Breast epithelium (tissue), 4 donors: Measurements from ENCODE around the gene FBXW9. TPM values are rescaled to one million over a fixed set of nuclear protein-coding genes. Genes with fewer than 3 reads are reported as not detected.

Experiments used
- DNase-seq, 2 donors: peaks; one replicate each; pipeline ENCODE4 v3.0.0-alpha.2; 2019; ENCODE audit warnings: low spot score in 2 of 2
- H3K27ac ChIP-seq, 2 donors: fragments of 200-600 bp; sonication (generic) in 1 of 2; one replicate each; pipeline ENCODE4 v1.5.1; 2016 to 2019; ENCODE audit warnings: mild to moderate bottlenecking in 1 of 2
- H3K27me3 ChIP-seq, 2 donors: fragments of 200-600 bp; sonication (generic) in 1 of 2; one replicate each; pipeline versions ENCODE4 v1.5.1 to v1.6.0; 2017 to 2019; ENCODE audit warnings: control low read depth in 1 of 2, mild to moderate bottlenecking in 1 of 2
- H3K36me3 ChIP-seq: fragments of 200-600 bp; one replicate; pipeline ENCODE4 v1.5.1; 2019
- H3K4me1 ChIP-seq, 2 donors: fragments of 200-600 bp; sonication (generic); one replicate each; pipeline ENCODE4 v1.5.1; 2016 to 2019; ENCODE audit warnings: control low read depth in 1 of 2
- H3K4me3 ChIP-seq, 3 donors: fragments of 200-600 bp; sonication (generic); 1 replicate in 2 of 3; 2 replicates in 1 of 3; pipeline ENCODE4 v1.5.1; 2016 to 2019; ENCODE audit warnings: mild to moderate bottlenecking in 3 of 3, moderate library complexity in 2 of 3
- H3K9me3 ChIP-seq, 2 donors: fragments of 200-600 bp; sonication (generic) in 1 of 2; one replicate each; pipeline ENCODE4 v1.5.1; 2016 to 2019; ENCODE audit warnings: control low read depth in 1 of 2
- CTCF ChIP-seq, 3 donors: fragments of 450-650 bp; IDR thresholded peaks; one replicate each; pipeline ENCODE4 v1.5.1; 2016 to 2017; ENCODE audit warnings: antibody characterized with exemption in 3 of 3, mild to moderate bottlenecking in 3 of 3, moderate library complexity in 3 of 3
- POLR2A ChIP-seq: fragments of 450-650 bp; IDR thresholded peaks from one replicate; pipeline ENCODE4 v1.6.1; 2016; ENCODE audit warnings: antibody characterized with exemption, mild to moderate bottlenecking, moderate library complexity
- POLR2AphosphoS5 ChIP-seq, 3 donors: sonication (generic); formaldehyde crosslinking; IDR thresholded peaks; one replicate each; pipeline ENCODE4 v1.6.1; 2017; ENCODE audit warnings: antibody characterized with exemption in 3 of 3
- intact Hi-C: fragments of 100-400 bp; cut with DNase I; formaldehyde crosslinking; loops from one replicate; pipeline ENCODE4 v1.15.1; 2023; ENCODE audit warnings: low total_unique reads
- total RNA-seq, 3 donors: library from RNA; depleted of rRNA; stranded (reverse); fragments of >200 nt; gene quantifications; one replicate each; pipeline ENCODE4 v1.1.0, GENCODE V29; 2016

The FBXW9 gene
- total RNA-seq, 3 donors from 2014 or later = 4.8 to 13.8 (median 8.5) TPM

GRCh38 chr19:12689581-12690216, 6.7 kb downstream of the FBXW9 start:
- Histone ChIP-seq H3K4me1 (no peaks in the 10 kb centered on the region), H3K27me3 (no peaks in the 10 kb centered on the region), H3K4me3 (no peak overlapping the region), H3K9me3 (no peaks in the 10 kb centered on the region), H3K27ac (no peak overlapping the region), H3K36me3 (no peaks in the 10 kb centered on the region)
- no peak for DNase-seq
- intact Hi-C loops = no loop called here
- no peak for TF ChIP-seq POLR2AphosphoS5 (IDR thresholded peaks at IDR 0.05)
- no peak for TF ChIP-seq POLR2A
- TF ChIP-seq CTCF (IDR thresholded peaks at IDR 0.05) = no peak

- Histone ChIP-seq H3K36me3 (no peaks in the 10 kb centered on the region), H3K27me3 (no peaks in the 10 kb centered on the region)
- intact Hi-C loops = no loop called here
Measured at GRCh38 chr19:12689012-12689411, 7.4 kb downstream of the FBXW9 start.

GRCh38 chr19:12687496-12688196, 8.8 kb downstream of the FBXW9 start, which contains the start of gene GNG14:
Gene GNG14 (plus strand): TSS chr19:12687998. CDS start chr19:12688049, 51 bp downstream.
- Histone ChIP-seq H3K27ac (no peak within 1 kb of the TSS), H3K27me3 (no peaks in the 10 kb centered on the region), H3K4me3 (no peak within 1 kb of the TSS), H3K36me3 (no peaks in the 10 kb centered on the region), H3K9me3 (no peaks in the 10 kb centered on the region), H3K4me1 (no peaks in the 10 kb centered on the region)
- intact Hi-C loops = no loop called here
- TF ChIP-seq POLR2AphosphoS5 (IDR thresholded peaks at IDR 0.05) (no peak), POLR2A (no peak), CTCF (IDR thresholded peaks at IDR 0.05) (no peak)
- no peak for DNase-seq

More at GRCh38 chr19:12689012-12689411, 7.4 kb downstream of the FBXW9 start:
- no peak overlapping the region for H3K4me3 ChIP-seq
- no peaks in the 10 kb centered on the region for H3K9me3 ChIP-seq
- no peaks in the 10 kb centered on the region for H3K4me1 ChIP-seq
- DNase-seq = no peak
- no peak for TF ChIP-seq POLR2A
- TF ChIP-seq CTCF (IDR thresholded peaks at IDR 0.05) = no peak
- TF ChIP-seq POLR2AphosphoS5 (IDR thresholded peaks at IDR 0.05) = no peak
- no peak overlapping the region for H3K27ac ChIP-seq

GRCh38 chr19:12685831-12686230, 10.6 kb downstream of the FBXW9 start:
- no peak for DNase-seq
- TF ChIP-seq CTCF (IDR thresholded peaks at IDR 0.05) (no peak), POLR2A (no peak), POLR2AphosphoS5 (IDR thresholded peaks at IDR 0.05) (no peak)
- no peaks in the 10 kb centered on the region for H3K4me1 ChIP-seq
- no peak overlapping the region for H3K4me3 ChIP-seq
- intact Hi-C loops = no loop called here
- no peaks in the 10 kb centered on the region for H3K36me3 ChIP-seq
- no peaks in the 10 kb centered on the region for H3K9me3 ChIP-seq
- no peaks in the 10 kb centered on the region for H3K27me3 ChIP-seq
- H3K27ac ChIP-seq = no peak overlapping the region
